GM23338 (cell line): ENCODE measurements around the gene EGR1. TPM values are rescaled to one million over a fixed set of nuclear protein-coding genes. Genes with fewer than 3 reads are reported as not detected.

Experiments
- EZH2 ChIP-seq: fragments of 200-600 bp; sonication (generic); IDR thresholded peaks from one replicate; pipeline ENCODE4 v1.8.0; 2017; ENCODE audit warnings: antibody characterized with exemption, mild to moderate bottlenecking, low read depth; ENCODE audit not compliant: unreplicated experiment
- JUNB ChIP-seq: IDR thresholded peaks from one replicate; pipeline ENCODE4 v1.6.1; 2016; ENCODE audit warnings: antibody characterized with exemption; ENCODE audit not compliant: unreplicated experiment
- NANOG ChIP-seq: IDR thresholded peaks from 2 replicates; pipeline ENCODE4 v1.6.1; 2016; ENCODE audit warnings: antibody characterized with exemption, borderline replicate concordance
- POLR2AphosphoS5 ChIP-seq: IDR thresholded peaks from 2 replicates; pipeline ENCODE4 v1.6.1; 2016; ENCODE audit warnings: antibody characterized with exemption, low read depth
- STAT1 ChIP-seq: IDR thresholded peaks from one replicate; pipeline ENCODE4 v1.6.1; 2016; ENCODE audit warnings: antibody characterized with exemption; ENCODE audit not compliant: unreplicated experiment
- ZNF462 ChIP-seq: fragments of 250-450 bp; sonication (Bioruptor Pico); IDR thresholded peaks from 2 replicates; pipeline ENCODE4 v1.5.0; 2020; ENCODE audit warnings: mild to moderate bottlenecking, moderate library complexity
- polyA plus RNA-seq: library from polyadenylated mRNA; unstranded; fragments of >200 nt; fragmentation: Nextera tagmentation; extraction: Ambion mirVana; gene quantifications from 2 replicates; pipeline ENCODE4 v1.2.1, GENCODE V29; 2016
- total RNA-seq: library from RNA; depleted of rRNA; stranded (reverse); fragments of >200 nt; shearing (Covaris generic); gene quantifications from 2 replicates; pipeline ENCODE4 v1.2.3, GENCODE V29; 2014
- TF ChIP-seq, protein P1 (sequence below): IDR thresholded peaks from 2 replicates; pipeline ENCODE4 v1.6.1; 2016; ENCODE audit warnings: antibody characterized with exemption
- TF ChIP-seq, protein P2 (sequence below), 2 experiments: fragments of 200-600 bp in 1 of 2; sonication (generic) in 1 of 2; conservative IDR thresholded peaks; 2 replicates each; pipeline versions ENCODE4 v1.5.1 to v1.6.1; 2016 to 2017; ENCODE audit warnings: antibody characterized with exemption in 2 of 2, low read depth in 2 of 2, mild to moderate bottlenecking in 2 of 2, moderate library complexity in 1 of 2

The EGR1 gene
- total and polyA plus RNA-seq, 2 experiments from 2014 or later: 13.5 to 60.3 TPM

GRCh38 chr5:138438003-138438723 lies 27.1 kb upstream of the EGR1 start (continued):
- TF ChIP-seq ZNF462 (CRISPR knock-in tag) (no peak), NANOG (no peak), EZH2 (no peak), STAT1 (no peak), POLR2AphosphoS5 (no peak), JUNB (no peak)
- TF ChIP-seq, protein P1, sequence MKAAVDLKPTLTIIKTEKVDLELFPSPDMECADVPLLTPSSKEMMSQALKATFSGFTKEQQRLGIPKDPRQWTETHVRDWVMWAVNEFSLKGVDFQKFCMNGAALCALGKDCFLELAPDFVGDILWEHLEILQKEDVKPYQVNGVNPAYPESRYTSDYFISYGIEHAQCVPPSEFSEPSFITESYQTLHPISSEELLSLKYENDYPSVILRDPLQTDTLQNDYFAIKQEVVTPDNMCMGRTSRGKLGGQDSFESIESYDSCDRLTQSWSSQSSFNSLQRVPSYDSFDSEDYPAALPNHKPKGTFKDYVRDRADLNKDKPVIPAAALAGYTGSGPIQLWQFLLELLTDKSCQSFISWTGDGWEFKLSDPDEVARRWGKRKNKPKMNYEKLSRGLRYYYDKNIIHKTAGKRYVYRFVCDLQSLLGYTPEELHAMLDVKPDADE: no peak
- TF ChIP-seq, protein P2, sequence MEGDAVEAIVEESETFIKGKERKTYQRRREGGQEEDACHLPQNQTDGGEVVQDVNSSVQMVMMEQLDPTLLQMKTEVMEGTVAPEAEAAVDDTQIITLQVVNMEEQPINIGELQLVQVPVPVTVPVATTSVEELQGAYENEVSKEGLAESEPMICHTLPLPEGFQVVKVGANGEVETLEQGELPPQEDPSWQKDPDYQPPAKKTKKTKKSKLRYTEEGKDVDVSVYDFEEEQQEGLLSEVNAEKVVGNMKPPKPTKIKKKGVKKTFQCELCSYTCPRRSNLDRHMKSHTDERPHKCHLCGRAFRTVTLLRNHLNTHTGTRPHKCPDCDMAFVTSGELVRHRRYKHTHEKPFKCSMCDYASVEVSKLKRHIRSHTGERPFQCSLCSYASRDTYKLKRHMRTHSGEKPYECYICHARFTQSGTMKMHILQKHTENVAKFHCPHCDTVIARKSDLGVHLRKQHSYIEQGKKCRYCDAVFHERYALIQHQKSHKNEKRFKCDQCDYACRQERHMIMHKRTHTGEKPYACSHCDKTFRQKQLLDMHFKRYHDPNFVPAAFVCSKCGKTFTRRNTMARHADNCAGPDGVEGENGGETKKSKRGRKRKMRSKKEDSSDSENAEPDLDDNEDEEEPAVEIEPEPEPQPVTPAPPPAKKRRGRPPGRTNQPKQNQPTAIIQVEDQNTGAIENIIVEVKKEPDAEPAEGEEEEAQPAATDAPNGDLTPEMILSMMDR (conservative IDR thresholded peaks at IDR 0.05; ENCODE audit: low read depth in 2 of 2): no peak
